K562 (cell line): ENCODE results near the gene RASL12. TPM values are rescaled to one million over a fixed set of nuclear protein-coding genes. Genes with fewer than 3 reads are reported as not detected.

Source experiments
- ATAC-seq: fragments of 200-7000 bp; cut with Tn5 transposase; 3 replicates; pipeline ENCODE4 v1.9.1; 2020; ENCODE audit warnings: moderate library complexity
- BruUV-seq: library from RNA; stranded (reverse); fragments of 400-500 nt; replicated peaks from 2 replicates; lab custom pipeline; 2021; lab: Mats Ljungman, UMichigan
- CTCF ChIA-PET: fragments of 300-600 bp; formaldehyde crosslinking; extraction: SDS; loops from one replicate; lab custom pipeline; 2021; ENCODE audit warnings: low intra/inter-chr PET ratio; lab: Yijun Ruan, JAX
- POLR2A ChIA-PET: fragments of 300-600, 350-650 bp; sonication (Branson Sonifier 250); formaldehyde crosslinking; extraction: SDS; loops from one replicate; lab custom pipeline; 2021; ENCODE audit warnings: antibody characterized with exemption, inconsistent platforms; lab: Yijun Ruan, JAX
- DNase-seq, 4 experiments: peaks; one replicate each; pipeline versions ENCODE4 v3.0.0 to v3.0.0-alpha.2; 2011 to 2018; ENCODE audit warnings: low spot score in 3 of 4, mixed read lengths in 3 of 4; ENCODE audit errors: extremely low read depth in 1 of 4
- FAIRE-seq: peaks from 2 replicates; lab custom pipeline; 2011; peaks lifted over from hg19 to GRCh38; lab: Jason Lieb, UNC
- H2AFZ ChIP-seq: 2 replicates; pipeline ENCODE4 v1.6.0; 2011; ENCODE audit warnings: low read depth, low read length, control low read depth, inconsistent platforms
- H3K27ac ChIP-seq: fragments of 200-600 bp; 3 replicates; pipeline ENCODE4 v1.8.0; 2011; ENCODE audit warnings: low read depth, mild to moderate bottlenecking, control low read depth, inconsistent platforms, low read length, moderate library complexity, mixed read lengths; ENCODE audit errors: extremely low read depth
- H3K27me3 ChIP-seq, 2 experiments: fragments of 300-600 bp in 1 of 2; 2 replicates in 1 of 2; 3 replicates in 1 of 2; pipeline versions ENCODE4 v1.6.0 to v1.8.0; 2011; ENCODE audit warnings: inconsistent platforms in 2 of 2, low read length in 2 of 2, mild to moderate bottlenecking in 1 of 2, mixed read lengths in 1 of 2, moderate library complexity in 1 of 2; ENCODE audit not compliant: control insufficient read depth in 2 of 2, insufficient read depth in 2 of 2
- H3K36me3 ChIP-seq: fragments of 300-600 bp; 3 replicates; pipeline ENCODE4 v1.8.0; 2011; ENCODE audit warnings: mild to moderate bottlenecking, low read length, inconsistent platforms; ENCODE audit not compliant: control insufficient read depth, insufficient read depth
- H3K4me1 ChIP-seq, 2 experiments: fragments of 200-600 bp in 1 of 2; replicated peaks in 1 of 2; 2 replicates in 1 of 2; 3 replicates in 1 of 2; pipeline versions ENCODE4 v1.5.1 to v1.8.0; 2011; ENCODE audit warnings: inconsistent platforms in 2 of 2, low read length in 2 of 2, mild to moderate bottlenecking in 1 of 2, mixed read lengths in 1 of 2, moderate library complexity in 1 of 2; ENCODE audit not compliant: control insufficient read depth in 2 of 2, insufficient read depth in 2 of 2
- H3K4me2 ChIP-seq: 2 replicates; pipeline ENCODE4 v1.6.1; 2011; ENCODE audit warnings: low read length, control low read depth, inconsistent platforms, mixed read lengths; ENCODE audit not compliant: insufficient read depth
- H3K4me3 ChIP-seq: fragments of 200-600 bp; sonication (generic), shearing (Covaris generic); 2 replicates; pipeline ENCODE4 v1.5.1; 2016; ENCODE audit warnings: control low read depth, inconsistent platforms
- H3K79me2 ChIP-seq: fragments of 200-600 bp; 3 replicates; pipeline ENCODE4 v1.8.0; 2011; ENCODE audit warnings: low read length, inconsistent platforms; ENCODE audit not compliant: control insufficient read depth, insufficient read depth
- H3K9ac ChIP-seq, 2 experiments: 2 replicates each; pipeline versions ENCODE4 v1.6.0 to v1.6.1; 2011; ENCODE audit warnings: low read depth in 2 of 2, low read length in 2 of 2, control low read depth in 1 of 2, inconsistent platforms in 1 of 2, mild to moderate bottlenecking in 1 of 2, mixed read lengths in 1 of 2; ENCODE audit not compliant: insufficient read depth in 1 of 2
- H3K9me1 ChIP-seq: one replicate; pipeline ENCODE4 v1.6.0; 2011; ENCODE audit warnings: inconsistent platforms, mild to moderate bottlenecking, low read length, moderate library complexity; ENCODE audit not compliant: control insufficient read depth, insufficient read depth
- H3K9me3 ChIP-seq: replicated peaks from 2 replicates; pipeline ENCODE4 v1.5.1; 2011; ENCODE audit warnings: low read depth, low read length, inconsistent platforms; ENCODE audit not compliant: control insufficient read depth, insufficient read depth
- H4K20me1 ChIP-seq: replicated peaks from 2 replicates; pipeline ENCODE4 v1.6.1; 2011; ENCODE audit warnings: low read length, inconsistent platforms, mixed read lengths; ENCODE audit not compliant: control insufficient read depth, insufficient read depth
- CBFB ChIP-seq: sonication (generic); formaldehyde crosslinking; IDR thresholded peaks from 2 replicates; pipeline ENCODE4 v1.4.0; 2020; ENCODE audit warnings: mild to moderate bottlenecking, missing genetic modification reagents
- CTCF ChIP-seq, 3 experiments: IDR thresholded peaks in 2 of 3; conservative IDR thresholded peaks in 1 of 3; 2 replicates each; pipeline ENCODE4 v1.5.1; 2011 to 2012; ENCODE audit warnings: low read length in 3 of 3, mild to moderate bottlenecking in 3 of 3, control low read depth in 2 of 3, improper control_type of control experiment in 1 of 3, inconsistent platforms in 1 of 3, low read depth in 1 of 3, mixed read lengths in 1 of 3, moderate library complexity in 1 of 3; ENCODE audit not compliant: insufficient read depth in 2 of 3
- RBM39 ChIP-seq: fragments of 200-400 bp; formaldehyde crosslinking; optimal IDR thresholded peaks from 2 replicates; pipeline ENCODE3; 2018; ENCODE audit warnings: low read depth, low read length
- TFAP4 ChIP-seq: sonication (generic); formaldehyde crosslinking; IDR thresholded peaks from 2 replicates; pipeline ENCODE4 v1.8.0; 2022; ENCODE audit warnings: missing genetic modification reagents, mild to moderate bottlenecking, moderate library complexity, borderline replicate concordance
- WGBS: fragments of 100-300 bp; shearing (Covaris generic); methylation state at CpG from one replicate; pipeline ENCODE4 v1.1.6; 2016; ENCODE audit warnings: low coverage, mixed read lengths; ENCODE audit not compliant: insufficient coverage; ENCODE audit errors: missing lambda C conversion rate; 5-methylcytosine and 5-hydroxymethylcytosine counted together
- in situ Hi-C: fragments of 300-500 bp; cut with MboI; formaldehyde crosslinking; loops from 4 replicates; pipeline ENCODE4 v1.15.0; 2018; ENCODE audit warnings: inconsistent platforms, mixed read lengths
- intact Hi-C: fragments of 100-400 bp; cut with micrococcal nuclease; formaldehyde crosslinking; loops from 2 replicates; pipeline ENCODE4 v1.14.2; 2022
- polyA plus RNA-seq, 8 experiments: library from polyadenylated mRNA; depleted of rRNA in 4 of 8; stranded (reverse) in 5 of 8; unstranded in 3 of 8; fragments of >200 nt; fragmentation: Nextera tagmentation in 2 of 8; fragmentation: Illumina TruSeq in 1 of 8; extraction: Ambion mirVana in 2 of 8; extraction: Trizol in 1 of 8; gene quantifications; 2 replicates each; pipeline versions ENCODE4 v1.2.1 to v1.2.3, GENCODE V29; 2011 to 2014; ENCODE audit warnings: inconsistent platforms in 1 of 8, missing spikeins in 1 of 8
- total RNA-seq, 7 experiments: library from RNA; depleted of rRNA in 6 of 7; stranded (reverse); fragments of >200 nt in 6 of 7; fragmentation: Illumina TruSeq in 2 of 7; extraction: Trizol in 2 of 7; gene quantifications; 2 replicates each; pipeline versions ENCODE4 v1.2.1 to v1.2.3, GENCODE V29; 2011 to 2021; ENCODE audit warnings: low replicate concordance in 1 of 7

The RASL12 gene
- total and polyA plus RNA-seq, 9 of the 15 experiments (the other 6 are each of a cell fraction or from before 2014, with no cell fraction given): not detected

- peak in 1 of 4 experiments; percentile 27 for DNase-seq
- Histone ChIP-seq H4K20me1 (peaks cover 8% of the 10 kb centered on the region), H3K9ac (no peak overlapping the region), H3K4me3 (no peak overlapping the region), H3K27me3 (peaks cover 24 to 47% of the 10 kb centered on the region in 2 experiments), H3K9me1 (no peaks in the 10 kb centered on the region), H2AFZ (no peak overlapping the region), H3K4me2 (no peak overlapping the region), H3K36me3 (no peaks in the 10 kb centered on the region), H3K27ac (no peak overlapping the region), H3K4me1 (peaks cover 0 to 4% of the 10 kb centered on the region in 2 experiments; a peak in 1 of 5 replicates), H3K9me3 (no peaks in the 10 kb centered on the region), H3K79me2 (no peaks in the 10 kb centered on the region)
- ChIA-PET CTCF (interaction anchor here (0.6 to 3.3 kb wide), 3 partner anchors 33 to 356 kb away, joined by 3 to 17 read pairs (median 4); no protein-coding TSS in a partner anchor), POLR2A (interaction anchor here (0.7 kb wide), 2 partner anchors 8 to 218 kb away, joined by 3 read pairs; partner anchors contain the start of gene RNU5B-1)
- ATAC-seq: peak; percentile 43
- BruUV-seq: no TSS peak
- 4% methylated on average over 6 of the region's 6 CpGs for WGBS
- TF ChIP-seq CBFB (CRISPR knock-in tag): 0 out of 2 replicates have a peak, but pooled peaks have one; percentile 29
- 0 out of 2 replicates have a peak, but pooled peaks have one; percentile 23 for TF ChIP-seq TFAP4 (CRISPR knock-in tag)
- TF ChIP-seq CTCF (IDR thresholded peaks at IDR 0.05 in 2 of 3, conservative IDR thresholded peaks at IDR 0.05 in 1 of 3; ENCODE audit: insufficient read depth in 2 of 3, low read depth in 1 of 3, low read length in 3 of 3): 0 out of 6 replicates have a peak, but pooled peaks of 1 of the 3 experiments have one; percentile 7
- no peak for TF ChIP-seq RBM39
- in situ Hi-C loops: no loop called here
- FAIRE-seq: no peak
- intact Hi-C loops: loop anchor here (1.0 to 5.0 kb wide), 2 partner anchors 32 to 54 kb away; no protein-coding TSS in a partner anchor
Observed at GRCh38 chr15:65086680-65087111, 18.9 kb upstream of the RASL12 start.
